HG03354 (cell line): ENCODE results near the gene FOXR1.
"Not testable (repeated sequence)": the region's sequence is repeated elsewhere in the genome, so short reads cannot be mapped to it uniquely, and the experiment has no call there.

Source experiments
- ATAC-seq: cut with Tn5 transposase; IDR thresholded peaks from one replicate; pipeline ENCODE4 v1.9.1; 2021; ENCODE audit warnings: mild to moderate bottlenecking; ENCODE audit not compliant: unreplicated experiment, poor library complexity, severe bottlenecking

The FOXR1 gene

DNA sequence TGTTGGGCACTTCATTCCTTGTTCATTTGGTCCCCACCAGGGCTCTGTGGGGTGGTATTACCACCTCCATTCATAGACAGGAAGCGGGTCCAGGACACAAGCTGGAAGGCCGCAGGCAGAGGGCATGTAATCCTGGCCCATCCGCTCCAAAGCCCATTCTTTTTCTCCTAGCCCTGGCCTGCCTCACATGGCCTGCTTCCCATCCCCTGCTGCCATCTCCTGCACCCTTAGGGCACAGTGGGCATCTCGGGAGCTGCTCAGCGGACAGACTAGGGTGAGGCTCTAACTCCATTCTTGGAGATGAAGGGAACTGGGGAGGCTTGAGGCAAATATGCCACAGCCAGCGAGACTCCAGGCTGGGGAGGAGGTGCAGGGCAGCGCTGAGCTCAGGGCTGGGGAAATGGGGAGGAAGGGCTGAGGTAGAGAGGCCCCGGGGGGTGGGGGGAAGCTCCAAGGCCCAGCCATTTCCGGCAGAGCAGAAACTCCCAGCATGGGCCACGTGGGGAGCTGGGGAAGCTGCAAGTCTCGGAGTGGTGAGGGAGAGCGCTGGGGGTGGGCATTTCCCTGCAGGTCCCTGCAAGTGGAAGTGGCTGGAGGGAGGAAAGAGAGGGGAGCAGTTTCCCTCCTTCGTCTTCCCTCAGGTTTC, 31.5 kb upstream of the FOXR1 start:
- ATAC-seq: no peak

DNA sequence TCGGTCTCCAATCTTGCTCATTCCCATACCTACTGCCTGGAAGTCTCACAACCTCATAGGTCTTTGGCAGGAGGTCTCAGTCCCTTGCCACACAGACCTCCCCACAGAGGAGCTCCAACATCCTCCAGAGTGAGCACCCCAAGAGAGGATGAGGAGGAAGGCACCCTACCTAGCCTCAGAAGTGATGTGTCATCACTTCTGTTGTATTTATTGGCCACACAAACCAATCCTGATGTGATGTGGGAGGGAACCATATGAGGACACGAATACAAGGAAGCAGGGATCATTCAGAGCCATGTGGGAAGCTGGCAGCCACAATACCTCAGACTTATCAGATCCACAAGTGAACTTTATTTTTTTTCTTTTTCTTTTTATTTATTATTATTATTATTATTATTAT, 24.5 kb upstream of the FOXR1 start:
- ATAC-seq: no peak

DNA sequence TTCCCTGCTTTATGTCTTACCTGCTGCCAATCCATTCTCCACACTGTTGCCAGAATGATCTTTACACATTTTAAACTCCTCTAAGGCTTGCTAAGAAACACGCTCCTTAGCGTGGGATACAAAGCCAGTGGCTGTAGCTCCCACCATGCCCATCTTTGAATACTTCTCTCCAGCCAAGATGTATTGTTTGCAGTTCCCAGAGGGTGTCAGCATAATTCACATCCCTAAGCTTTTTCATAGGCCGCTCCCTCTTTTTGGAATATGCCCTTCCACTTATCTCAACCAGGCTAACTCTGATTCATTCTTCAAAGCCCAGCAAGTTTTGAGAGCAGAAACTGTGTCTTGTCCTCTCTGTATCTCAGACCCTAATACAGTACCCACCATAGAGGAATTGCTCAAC, 23.6 kb upstream of the FOXR1 start:
- ATAC-seq: no peak

DNA sequence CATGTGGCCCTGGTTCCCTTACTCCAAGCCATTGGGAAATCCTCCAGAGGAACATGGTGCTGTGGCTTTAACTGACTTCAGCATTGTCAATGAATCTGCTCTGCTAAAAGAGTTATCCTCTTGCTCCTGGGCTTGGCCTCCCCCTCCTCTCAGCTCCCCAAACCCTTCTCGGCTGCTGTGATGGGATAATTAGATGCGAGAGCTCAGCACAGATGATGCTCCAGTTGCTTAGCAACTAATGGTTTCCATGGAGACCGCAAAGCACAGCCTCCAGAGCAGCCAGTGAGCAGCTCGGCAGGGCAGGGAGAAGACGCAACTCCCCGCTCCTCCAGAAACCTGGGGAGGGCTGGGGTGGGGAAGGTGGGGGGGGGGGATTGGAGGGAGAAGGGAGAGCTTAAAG, 18.3 kb upstream of the FOXR1 start:
- ATAC-seq: no peak

- ATAC-seq: not testable (repeated sequence)
These were observed 17.6 kb upstream of the FOXR1 start for GRCh38 chr11:118953976-118954375.

DNA sequence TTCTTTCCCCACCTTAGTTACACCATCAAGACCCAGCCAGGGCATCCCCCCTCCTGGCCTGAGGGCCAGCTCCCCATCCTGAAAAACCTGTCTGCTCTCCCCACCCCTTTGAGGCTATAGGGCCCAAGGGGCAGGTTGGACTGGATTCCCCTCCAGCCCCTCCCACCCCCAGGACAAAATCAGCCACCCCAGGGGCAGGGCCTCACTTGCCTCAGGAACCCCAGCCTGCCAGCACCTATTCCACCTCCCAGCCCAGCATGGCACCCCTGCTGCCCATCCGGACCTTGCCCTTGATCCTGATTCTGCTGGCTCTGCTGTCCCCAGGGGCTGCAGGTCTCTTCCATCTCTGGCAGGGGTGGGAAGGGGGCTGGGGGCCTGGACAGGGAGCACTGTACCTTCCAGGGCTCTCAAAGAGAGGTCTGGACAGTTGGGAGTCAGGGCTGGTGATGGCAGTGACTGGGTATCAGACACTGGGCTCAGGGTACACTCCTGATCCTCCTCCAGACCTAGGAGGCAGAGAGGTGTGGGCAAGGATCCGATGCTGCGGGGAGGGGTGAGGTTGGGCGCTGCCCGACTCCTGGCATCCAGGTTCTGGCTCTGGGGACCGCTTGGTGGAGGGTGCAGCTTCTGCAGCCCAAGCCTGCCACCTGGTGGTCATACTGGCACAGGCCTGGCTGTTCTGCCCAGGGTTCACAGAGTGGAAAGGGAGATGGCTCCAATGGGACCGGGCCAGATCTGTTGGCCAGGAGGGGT, 15.3 kb upstream of the FOXR1 start, which contains the start of gene UPK2:
Gene UPK2, plus strand, starts transcription at position 205 of the 753 bp plus-strand sequence. Its CDS starts 53 bp downstream, at position 258.
- peak; percentile 74 for ATAC-seq

DNA sequence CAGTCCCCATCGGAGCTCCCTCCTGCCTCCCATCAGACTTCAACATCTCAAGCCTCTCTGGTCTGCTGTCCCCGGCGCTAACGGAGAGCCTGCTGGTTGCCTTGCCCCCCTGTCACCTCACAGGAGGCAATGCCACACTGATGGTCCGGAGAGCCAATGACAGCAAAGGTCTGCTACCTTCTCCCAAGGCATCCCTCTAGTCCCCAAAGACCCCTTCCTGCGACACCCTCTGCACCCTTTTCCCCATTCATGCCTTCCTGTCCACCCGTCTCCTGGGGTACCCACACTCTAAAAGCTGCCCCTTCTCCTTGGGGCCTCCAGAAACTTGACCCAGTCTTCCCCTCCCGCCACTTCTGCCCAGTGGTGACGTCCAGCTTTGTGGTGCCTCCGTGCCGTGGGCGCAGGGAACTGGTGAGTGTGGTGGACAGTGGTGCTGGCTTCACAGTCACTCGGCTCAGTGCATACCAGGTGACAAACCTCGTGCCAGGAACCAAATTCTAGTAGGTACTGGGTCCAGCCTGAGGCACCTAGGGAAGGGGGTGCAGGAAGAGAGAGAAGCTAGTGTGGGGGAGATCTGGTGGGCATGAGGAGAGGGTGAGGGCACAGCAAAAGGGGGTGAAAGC, 14.6 kb upstream of the FOXR1 start:
- no peak for ATAC-seq

- ATAC-seq: no peak
These were observed 14.0 kb upstream of the FOXR1 start for GRCh38 chr11:118957549-118957948.

GRCh38 chr11:118957968-118958367, 13.6 kb upstream of the FOXR1 start:
- ATAC-seq: no peak

- no peak for ATAC-seq
These were observed 13.0 kb upstream of the FOXR1 start for GRCh38 chr11:118958577-118958976.

DNA sequence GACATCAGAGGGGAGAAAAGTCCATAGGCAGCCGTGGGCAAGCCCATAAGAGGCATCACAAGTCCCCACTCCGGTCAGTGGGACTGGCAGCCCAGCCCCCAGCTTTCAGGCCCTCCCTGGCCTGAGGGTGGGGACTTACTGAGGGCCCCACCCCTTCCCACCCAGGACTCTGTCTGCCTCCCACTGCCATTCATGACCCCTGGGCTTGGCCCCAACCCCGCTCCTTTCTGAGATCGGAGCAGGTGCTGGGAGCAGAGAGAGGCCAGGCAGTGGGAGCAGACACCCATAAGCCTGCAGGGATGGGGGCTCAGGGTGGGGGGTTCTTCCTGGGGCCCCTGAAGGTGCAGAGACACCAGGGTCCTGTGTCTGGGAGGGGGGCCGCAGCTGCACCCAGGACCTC, 10.4 kb upstream of the FOXR1 start:
- ATAC-seq: no peak

DNA sequence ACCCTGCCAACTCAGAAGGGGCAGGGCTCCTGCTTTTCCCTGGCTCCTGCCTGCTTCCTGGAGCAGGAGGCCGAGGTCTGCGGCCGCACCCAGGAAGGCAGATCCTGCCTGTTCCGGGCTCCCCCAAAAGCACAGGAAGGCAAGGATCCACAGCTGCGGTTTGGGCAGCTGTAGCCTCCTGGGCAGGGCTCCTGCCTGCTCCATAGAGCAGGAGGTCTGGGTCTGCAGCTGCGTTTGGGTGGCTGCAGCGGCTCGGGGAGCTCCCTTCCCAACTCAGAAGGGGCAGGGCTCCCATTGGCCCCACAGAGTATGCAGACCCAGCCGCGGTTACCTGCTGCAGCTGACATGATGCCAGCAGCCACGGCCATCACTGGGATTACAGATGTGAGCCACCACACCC, 10.0 kb upstream of the FOXR1 start:
- no peak for ATAC-seq

- not testable (repeated sequence) for ATAC-seq
These were observed 2.1 kb upstream of the FOXR1 start for GRCh38 chr11:118969508-118969907.

- no peak for ATAC-seq
These were observed 2.4 kb downstream of the FOXR1 start for GRCh38 chr11:118973985-118974384.

GRCh38 chr11:118975771-118976709, 4.5 kb downstream of the FOXR1 start:
- no peak for ATAC-seq

DNA sequence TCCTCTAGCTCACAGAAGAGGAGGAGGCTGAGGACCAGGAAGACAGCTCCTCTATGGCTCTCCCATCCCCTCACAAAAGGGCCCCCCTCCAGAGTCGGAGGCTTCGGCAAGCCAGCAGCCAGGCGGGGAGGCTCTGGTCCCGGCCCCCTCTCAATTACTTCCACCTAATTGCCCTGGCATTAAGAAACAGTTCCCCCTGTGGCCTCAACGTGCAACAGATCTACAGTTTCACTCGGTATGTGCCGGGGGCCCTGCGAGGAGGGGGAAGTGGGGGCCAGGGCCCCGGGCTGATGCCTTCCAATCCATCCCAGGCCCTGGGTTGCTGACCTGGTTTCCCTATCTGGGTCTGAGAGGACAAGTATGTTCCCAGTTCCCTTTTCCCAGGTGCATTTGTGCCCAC, 7.9 kb downstream of the FOXR1 start:
- no peak for ATAC-seq

- no peak for ATAC-seq
These were observed 8.8 kb downstream of the FOXR1 start for GRCh38 chr11:118980191-118980881.

DNA sequence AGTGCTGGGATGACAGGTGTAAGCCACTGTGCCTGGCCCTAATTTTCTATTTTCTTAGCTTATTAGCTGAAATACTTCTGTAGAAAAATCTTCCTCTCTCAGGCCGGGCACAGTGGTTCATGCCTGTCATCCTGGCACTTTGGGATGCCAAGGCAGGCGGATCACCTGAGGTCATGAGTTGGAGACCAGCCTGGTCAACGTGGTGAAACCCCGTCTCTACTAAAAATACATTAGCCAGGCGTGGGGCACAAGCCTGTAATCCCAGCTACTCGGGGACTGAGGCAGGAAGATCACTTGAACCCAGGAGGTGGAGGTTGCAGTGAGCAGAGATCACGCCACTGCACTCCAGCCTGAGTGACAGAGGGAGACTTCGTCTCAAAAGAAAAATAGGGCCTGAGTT, 12.8 kb downstream of the FOXR1 start:
- ATAC-seq: not testable (repeated sequence)

GRCh38 chr11:118984825-118985224, 13.3 kb downstream of the FOXR1 start:
- no peak for ATAC-seq
